Right ventricle myocardium superior (tissue), 1 donor: ENCODE results near the gene UPK3B. TPM values are rescaled to one million over a fixed set of nuclear protein-coding genes. Genes with fewer than 3 reads are reported as not detected.
"Not testable (repeated sequence)": the region's sequence is repeated elsewhere in the genome, so short reads cannot be mapped to it uniquely, and the experiment has no call there.

Experiments
- ATAC-seq: fragments of 200-7000 bp; cut with Tn5 transposase; one replicate; pipeline ENCODE4 v1.9.1; 2020; ENCODE audit warnings: mild to moderate bottlenecking; ENCODE audit not compliant: poor library complexity
- DNase-seq: peaks from one replicate; pipeline ENCODE4 v3.0.0-alpha.2; 2020
- intact Hi-C: fragments of 100-400 bp; cut with DNase I; formaldehyde crosslinking; loops from one replicate; pipeline ENCODE4 v1.11.2; 2022
- total RNA-seq: library from RNA; stranded (reverse); fragmentation: NEBNext Ultra II Directional; extraction: Animal tissue kit (Norgen Biotek cat#: 25700); gene quantifications from one replicate; pipeline ENCODE4 v1.2.1, GENCODE V29; 2021
- donor health status: DM: no; HTN: yes; CAD: no; lungs with severe emphysema.

The UPK3B gene
- total RNA-seq, 1 donor from 2014 or later: 0.22 TPM

- DNase-seq, intact Hi-C loops, ATAC-seq: not testable (repeated sequence)
Observed at GRCh38 chr7:76561342-76561741, 51.0 kb downstream of the UPK3B start.

- intact Hi-C loops, ATAC-seq: not testable (repeated sequence)
Observed at GRCh38 chr7:76565001-76565400, 54.6 kb downstream of the UPK3B start.

More at GRCh38 chr7:76565001-76565400, 54.6 kb downstream of the UPK3B start:
- not testable (repeated sequence) for DNase-seq

Other genes with a start within 250 kb of the UPK3B start
- 2,459 TPM for gene HSPB1, start 207.9 kb upstream of the UPK3B start, total RNA-seq
- gene YWHAG, start 151.6 kb upstream of the UPK3B start, total RNA-seq: 219 TPM
- 0.97 TPM for gene SSC4D, start 100.9 kb upstream of the UPK3B start, total RNA-seq
- not detected for gene ZP3, start 85.6 kb upstream of the UPK3B start, total RNA-seq
- gene DTX2, start 48.8 kb upstream of the UPK3B start, total RNA-seq: 5.5 TPM
- gene SPDYE16, start 32.7 kb downstream of the UPK3B start, total RNA-seq: not detected
- gene POMZP3, start 116.7 kb downstream of the UPK3B start, total RNA-seq: 7.2 TPM